Breast epithelium (tissue), 3 donors: ENCODE data around the gene CRYBG3.

Experiments
- POLR2A ChIP-seq: fragments of 450-650 bp; IDR thresholded peaks from one replicate; pipeline ENCODE4 v1.6.1; 2016; ENCODE audit warnings: antibody characterized with exemption, mild to moderate bottlenecking, moderate library complexity
- TF ChIP-seq, protein P1 (sequence below), 3 donors: fragments of 450-650 bp; IDR thresholded peaks; one replicate each; pipeline ENCODE4 v1.5.1; 2016 to 2017; ENCODE audit warnings: antibody characterized with exemption in 3 of 3, mild to moderate bottlenecking in 3 of 3, moderate library complexity in 3 of 3

DNA sequence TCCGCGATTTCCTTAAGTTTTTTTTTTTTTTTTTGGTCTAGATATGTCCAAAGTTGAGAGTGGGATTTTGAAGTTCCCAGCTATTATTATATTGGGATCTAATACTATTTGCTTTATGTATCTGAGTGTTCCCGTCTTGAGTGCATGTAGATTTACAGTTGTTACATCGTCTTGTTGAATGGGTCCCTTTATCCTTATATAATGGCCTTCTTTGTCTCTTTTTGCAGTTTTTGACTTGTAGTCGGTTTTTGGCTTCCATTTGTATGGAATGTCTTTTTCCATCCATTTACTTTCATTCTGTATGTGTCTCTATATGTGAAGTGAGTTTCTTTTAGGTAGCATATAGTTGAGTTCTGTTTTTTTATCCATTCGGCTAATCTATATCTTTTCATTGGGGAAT lies 35.6 kb downstream of the CRYBG3 start:
- TF ChIP-seq, protein P1, sequence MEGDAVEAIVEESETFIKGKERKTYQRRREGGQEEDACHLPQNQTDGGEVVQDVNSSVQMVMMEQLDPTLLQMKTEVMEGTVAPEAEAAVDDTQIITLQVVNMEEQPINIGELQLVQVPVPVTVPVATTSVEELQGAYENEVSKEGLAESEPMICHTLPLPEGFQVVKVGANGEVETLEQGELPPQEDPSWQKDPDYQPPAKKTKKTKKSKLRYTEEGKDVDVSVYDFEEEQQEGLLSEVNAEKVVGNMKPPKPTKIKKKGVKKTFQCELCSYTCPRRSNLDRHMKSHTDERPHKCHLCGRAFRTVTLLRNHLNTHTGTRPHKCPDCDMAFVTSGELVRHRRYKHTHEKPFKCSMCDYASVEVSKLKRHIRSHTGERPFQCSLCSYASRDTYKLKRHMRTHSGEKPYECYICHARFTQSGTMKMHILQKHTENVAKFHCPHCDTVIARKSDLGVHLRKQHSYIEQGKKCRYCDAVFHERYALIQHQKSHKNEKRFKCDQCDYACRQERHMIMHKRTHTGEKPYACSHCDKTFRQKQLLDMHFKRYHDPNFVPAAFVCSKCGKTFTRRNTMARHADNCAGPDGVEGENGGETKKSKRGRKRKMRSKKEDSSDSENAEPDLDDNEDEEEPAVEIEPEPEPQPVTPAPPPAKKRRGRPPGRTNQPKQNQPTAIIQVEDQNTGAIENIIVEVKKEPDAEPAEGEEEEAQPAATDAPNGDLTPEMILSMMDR (IDR thresholded peaks at IDR 0.05), result no peak
- no peak for TF ChIP-seq POLR2A
